ENCODE measurements around the gene MCRIP1.
A peak's percentile ranks its signal among the peaks of the same experiment; 100 is the strongest.

Gene MCRIP1, protein sequence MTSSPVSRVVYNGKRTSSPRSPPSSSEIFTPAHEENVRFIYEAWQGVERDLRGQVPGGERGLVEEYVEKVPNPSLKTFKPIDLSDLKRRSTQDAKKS

DNA sequence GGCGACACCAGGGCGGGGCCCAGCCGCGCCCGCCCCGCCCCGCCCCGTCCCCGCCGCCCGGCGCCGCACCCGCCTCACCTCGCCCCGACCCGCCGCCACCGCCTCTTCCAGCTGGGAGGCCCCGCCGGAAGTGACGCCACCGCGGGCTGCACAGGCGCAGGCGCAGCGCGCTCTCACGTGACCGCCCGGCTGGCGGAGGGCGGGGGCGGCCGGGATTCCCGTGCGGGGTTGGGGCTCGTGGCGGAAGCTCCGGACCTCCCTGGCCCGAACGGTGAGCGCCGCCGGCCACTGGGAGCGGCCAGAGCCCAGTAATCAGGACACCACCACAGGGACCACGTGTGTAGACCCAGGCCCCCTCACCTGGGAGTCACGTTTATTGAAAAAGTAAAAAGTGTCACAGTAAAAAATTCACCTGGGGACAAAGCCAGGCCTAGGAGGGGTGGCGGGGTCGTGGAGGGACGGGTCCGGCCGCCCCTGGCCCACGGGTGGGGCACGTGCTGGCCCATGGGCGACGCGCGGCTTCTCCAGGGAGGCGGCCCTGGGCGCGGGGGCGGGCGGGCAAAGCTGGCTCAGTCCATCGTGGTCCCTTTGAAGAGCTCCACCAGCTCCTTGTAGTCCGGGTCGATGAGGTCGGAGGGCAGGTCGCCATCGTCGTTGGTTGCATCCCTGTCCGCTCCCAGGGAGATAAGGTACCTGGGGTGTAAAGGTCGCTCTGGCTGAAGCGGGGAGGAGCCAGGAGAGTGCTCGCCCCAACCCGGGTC lies at the start of gene MCRIP1:
TSS of gene MCRIP1 (minus strand) at position 132 of the 761 bp plus-strand sequence. CDS start 8,785 bp downstream, outside the sequence.
- TF ChIP-seq GLIS3 (CRISPR knock-in tag; IDR thresholded peaks at IDR 0.05) (peak; percentile 65; the same call in 1 of the 2 replicates), RARB (CRISPR knock-in tag; IDR thresholded peaks at IDR 0.05) (no peak), ARNTL (CRISPR knock-in tag; IDR thresholded peaks at IDR 0.05; ENCODE audit: borderline replicate concordance, low read depth) (no peak), CREB5 (CRISPR knock-in tag; IDR thresholded peaks at IDR 0.05; ENCODE audit: low read depth) (no peak), TOX (CRISPR knock-in tag; IDR thresholded peaks at IDR 0.05; ENCODE audit: borderline replicate concordance) (no peak), CSDC2 (CRISPR knock-in tag; IDR thresholded peaks at IDR 0.05) (peak; percentile 32), TCF4 (CRISPR knock-in tag; IDR thresholded peaks at IDR 0.05; ENCODE audit: borderline replicate concordance) (no peak), ZNF565 (CRISPR knock-in tag; conservative IDR thresholded peaks at IDR 0.05; ENCODE audit: low read depth) (0 out of 2 replicates have a peak, but pooled peaks have one; percentile 45), TSHZ2 (CRISPR knock-in tag; IDR thresholded peaks at IDR 0.05) (no peak), ZFP3 (CRISPR knock-in tag; IDR thresholded peaks at IDR 0.05) (peak; percentile 77; the same call in 1 of the 2 replicates), ZNF70 (CRISPR knock-in tag; IDR thresholded peaks at IDR 0.05) (no peak)
- TF ChIP-seq, protein P1, sequence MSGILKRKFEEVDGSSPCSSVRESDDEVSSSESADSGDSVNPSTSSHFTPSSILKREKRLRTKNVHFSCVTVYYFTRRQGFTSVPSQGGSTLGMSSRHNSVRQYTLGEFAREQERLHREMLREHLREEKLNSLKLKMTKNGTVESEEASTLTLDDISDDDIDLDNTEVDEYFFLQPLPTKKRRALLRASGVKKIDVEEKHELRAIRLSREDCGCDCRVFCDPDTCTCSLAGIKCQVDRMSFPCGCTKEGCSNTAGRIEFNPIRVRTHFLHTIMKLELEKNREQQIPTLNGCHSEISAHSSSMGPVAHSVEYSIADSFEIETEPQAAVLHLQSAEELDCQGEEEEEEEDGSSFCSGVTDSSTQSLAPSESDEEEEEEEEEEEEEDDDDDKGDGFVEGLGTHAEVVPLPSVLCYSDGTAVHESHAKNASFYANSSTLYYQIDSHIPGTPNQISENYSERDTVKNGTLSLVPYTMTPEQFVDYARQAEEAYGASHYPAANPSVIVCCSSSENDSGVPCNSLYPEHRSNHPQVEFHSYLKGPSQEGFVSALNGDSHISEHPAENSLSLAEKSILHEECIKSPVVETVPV (CRISPR knock-in tag; IDR thresholded peaks at IDR 0.05) = no peak; the same call in 1 of the 2 replicates
- TF ChIP-seq, protein P2, sequence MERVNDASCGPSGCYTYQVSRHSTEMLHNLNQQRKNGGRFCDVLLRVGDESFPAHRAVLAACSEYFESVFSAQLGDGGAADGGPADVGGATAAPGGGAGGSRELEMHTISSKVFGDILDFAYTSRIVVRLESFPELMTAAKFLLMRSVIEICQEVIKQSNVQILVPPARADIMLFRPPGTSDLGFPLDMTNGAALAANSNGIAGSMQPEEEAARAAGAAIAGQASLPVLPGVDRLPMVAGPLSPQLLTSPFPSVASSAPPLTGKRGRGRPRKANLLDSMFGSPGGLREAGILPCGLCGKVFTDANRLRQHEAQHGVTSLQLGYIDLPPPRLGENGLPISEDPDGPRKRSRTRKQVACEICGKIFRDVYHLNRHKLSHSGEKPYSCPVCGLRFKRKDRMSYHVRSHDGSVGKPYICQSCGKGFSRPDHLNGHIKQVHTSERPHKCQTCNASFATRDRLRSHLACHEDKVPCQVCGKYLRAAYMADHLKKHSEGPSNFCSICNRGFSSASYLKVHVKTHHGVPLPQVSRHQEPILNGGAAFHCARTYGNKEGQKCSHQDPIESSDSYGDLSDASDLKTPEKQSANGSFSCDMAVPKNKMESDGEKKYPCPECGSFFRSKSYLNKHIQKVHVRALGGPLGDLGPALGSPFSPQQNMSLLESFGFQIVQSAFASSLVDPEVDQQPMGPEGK (CRISPR knock-in tag; IDR thresholded peaks at IDR 0.05; ENCODE audit: borderline replicate concordance) = 0 out of 2 replicates have a peak, but pooled peaks have one; percentile 11
- peak; percentile 83 for ATAC-seq

DNA sequence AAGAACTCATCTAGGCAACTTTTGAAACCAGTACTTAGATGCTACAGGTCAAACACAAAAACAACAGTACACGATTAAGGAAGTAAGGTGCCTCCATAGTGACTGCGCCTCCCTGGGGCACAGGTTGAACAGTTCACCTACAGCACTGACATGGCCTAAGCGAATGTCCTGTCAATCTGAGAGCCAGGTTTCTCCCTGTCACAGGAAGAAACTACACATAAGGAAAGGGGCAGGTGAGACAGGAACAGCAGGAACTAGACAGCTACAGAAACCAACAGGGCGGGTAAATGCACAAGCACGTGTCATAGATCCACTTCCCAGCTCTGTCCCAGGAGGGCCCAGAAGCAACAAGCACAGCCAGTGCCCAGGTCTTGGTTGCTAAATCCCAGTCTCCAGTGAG lies 46.0 kb upstream of the MCRIP1 start:
- no peak for ATAC-seq
- TF ChIP-seq SNAI2 (CRISPR knock-in tag; IDR thresholded peaks at IDR 0.05) (no peak), ZNF565 (CRISPR knock-in tag; conservative IDR thresholded peaks at IDR 0.05; ENCODE audit: low read depth) (no peak), ZFP3 (CRISPR knock-in tag; IDR thresholded peaks at IDR 0.05) (no peak), ZNF8 (CRISPR knock-in tag; IDR thresholded peaks at IDR 0.05) (no peak), CSDC2 (CRISPR knock-in tag; IDR thresholded peaks at IDR 0.05) (no peak), TSHZ2 (CRISPR knock-in tag; IDR thresholded peaks at IDR 0.05) (no peak), ZFP30 (CRISPR knock-in tag; IDR thresholded peaks at IDR 0.05) (no peak)
- TF ChIP-seq, protein P2 (CRISPR knock-in tag; IDR thresholded peaks at IDR 0.05; ENCODE audit: borderline replicate concordance) = no peak
